HG03354 (cell line): Measurements from ENCODE around the gene SPOP.
"Not testable (repeated sequence)": the region's sequence is repeated elsewhere in the genome, so short reads cannot be mapped to it uniquely, and the experiment has no call there.

ENCODE experiments used
- ATAC-seq: cut with Tn5 transposase; IDR thresholded peaks from one replicate; pipeline ENCODE4 v1.9.1; 2021; ENCODE audit warnings: mild to moderate bottlenecking; ENCODE audit not compliant: unreplicated experiment, poor library complexity, severe bottlenecking

Gene SPOP

DNA sequence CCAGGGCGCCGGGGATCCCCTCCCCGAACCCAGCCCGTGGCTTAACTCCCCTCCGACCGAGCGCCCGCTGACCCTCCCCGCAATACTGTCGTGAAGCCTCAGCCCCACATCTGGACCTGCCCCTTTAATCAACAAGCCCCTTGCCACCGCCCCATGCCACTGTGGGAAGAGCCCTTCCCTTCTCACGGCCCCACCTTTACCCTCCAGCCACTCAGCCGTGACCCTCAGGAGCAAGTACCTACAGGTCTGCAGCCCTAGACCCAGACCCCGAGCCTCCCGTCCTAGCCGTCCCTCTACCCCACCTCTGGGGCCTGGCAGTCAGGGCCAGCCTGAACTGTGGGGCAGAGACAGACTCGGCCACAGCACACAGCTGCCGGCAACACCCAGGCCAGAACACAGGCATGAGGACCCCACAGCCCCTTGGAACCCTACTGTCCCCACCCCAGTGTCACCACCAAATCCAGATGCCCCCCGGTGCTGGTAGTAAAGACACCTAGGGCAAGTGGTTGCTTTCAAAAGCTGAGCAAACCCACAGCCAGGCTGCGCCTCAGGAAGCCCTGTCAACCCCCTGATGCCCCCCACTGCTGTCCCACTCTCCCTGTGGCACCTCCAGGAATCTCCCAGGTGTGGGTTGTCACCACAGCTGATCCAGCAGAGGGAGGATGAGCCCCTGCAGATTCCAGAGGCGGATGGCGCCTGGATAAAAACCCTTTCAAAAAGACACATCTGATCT, 100.8 kb downstream of the SPOP start:
- ATAC-seq = no peak

DNA sequence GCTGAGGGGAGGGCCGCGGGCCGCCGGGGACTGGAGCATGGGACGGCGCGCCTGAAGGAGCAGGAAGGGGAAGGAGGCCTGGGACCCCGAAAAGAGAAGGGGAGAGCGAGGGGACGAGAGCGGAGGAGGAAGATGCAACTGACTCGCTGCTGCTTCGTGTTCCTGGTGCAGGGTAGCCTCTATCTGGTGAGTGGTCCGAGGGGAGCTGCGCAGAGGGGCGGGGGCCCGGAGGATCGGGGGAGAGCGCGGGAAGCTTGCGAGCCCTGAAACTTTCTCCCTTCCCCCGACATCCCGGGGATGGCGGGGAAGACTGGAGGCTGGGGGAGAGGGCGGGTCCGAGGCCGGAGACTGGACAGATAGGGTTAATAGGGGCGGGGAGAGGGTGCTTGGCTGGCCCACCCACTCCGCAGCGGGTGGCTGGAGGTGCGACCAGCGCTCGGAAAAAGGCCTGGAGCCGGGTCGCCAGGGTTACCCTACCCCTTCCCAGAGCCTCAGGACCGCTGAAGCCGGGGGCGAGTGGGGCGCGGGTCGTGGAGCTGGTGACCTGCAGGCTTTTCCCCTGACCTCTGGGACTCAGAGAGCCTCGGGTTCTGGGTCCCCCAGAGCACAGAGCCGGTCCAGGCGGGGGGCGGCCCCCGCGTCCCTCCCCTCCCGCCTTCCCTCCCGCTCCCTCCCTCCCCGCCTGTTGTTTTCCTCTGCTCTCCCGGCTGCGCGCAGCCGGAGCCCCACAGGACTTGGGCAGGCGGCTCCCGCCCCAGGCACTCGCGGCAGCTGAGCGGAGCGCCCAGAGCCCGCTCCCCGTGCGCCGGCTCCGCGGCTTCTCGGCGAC, 101.6 kb downstream of the SPOP start:
- no peak for ATAC-seq

- no peak for ATAC-seq
Observed at GRCh38 chr17:49575679-49576087, 102.2 kb downstream of the SPOP start, which contains the start of gene NXPH3. TSS of gene NXPH3 (plus strand) at chr17:49575871. CDS start at chr17:49576220, 349 bp downstream.

GRCh38 chr17:49574945-49575678, 102.8 kb downstream of the SPOP start:
- ATAC-seq = no peak

DNA sequence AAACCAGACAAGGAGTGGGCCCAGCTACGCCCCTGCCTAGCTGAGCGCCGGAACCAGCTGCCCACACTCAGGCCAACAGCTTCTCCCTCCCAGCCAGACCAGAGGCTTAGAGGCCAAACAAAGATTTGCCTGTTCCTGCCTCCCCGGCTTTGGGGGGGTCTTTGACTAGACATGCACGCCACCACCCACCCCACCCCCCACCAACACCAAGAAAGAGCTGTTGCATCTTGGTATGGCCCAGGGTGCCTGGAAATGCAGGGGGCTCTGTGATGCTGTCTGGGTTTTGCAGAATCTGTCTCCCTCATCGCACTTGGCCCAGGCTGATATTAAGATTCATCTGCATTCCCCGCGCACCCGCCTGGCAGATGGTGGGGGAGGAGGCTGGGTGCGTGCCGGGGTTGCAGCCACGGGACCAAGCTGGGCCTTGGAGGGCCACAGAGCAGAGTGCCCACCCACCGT, 103.5 kb downstream of the SPOP start:
- ATAC-seq = no peak

GRCh38 chr17:49573510-49574322, 104.2 kb downstream of the SPOP start:
- ATAC-seq = no peak

GRCh38 chr17:49572806-49573420, 105.0 kb downstream of the SPOP start:
- no peak for ATAC-seq

- no peak for ATAC-seq
Observed at GRCh38 chr17:49572226-49572625, 105.7 kb downstream of the SPOP start.

- no peak for ATAC-seq
Observed at GRCh38 chr17:49571764-49572163, 106.1 kb downstream of the SPOP start.

DNA sequence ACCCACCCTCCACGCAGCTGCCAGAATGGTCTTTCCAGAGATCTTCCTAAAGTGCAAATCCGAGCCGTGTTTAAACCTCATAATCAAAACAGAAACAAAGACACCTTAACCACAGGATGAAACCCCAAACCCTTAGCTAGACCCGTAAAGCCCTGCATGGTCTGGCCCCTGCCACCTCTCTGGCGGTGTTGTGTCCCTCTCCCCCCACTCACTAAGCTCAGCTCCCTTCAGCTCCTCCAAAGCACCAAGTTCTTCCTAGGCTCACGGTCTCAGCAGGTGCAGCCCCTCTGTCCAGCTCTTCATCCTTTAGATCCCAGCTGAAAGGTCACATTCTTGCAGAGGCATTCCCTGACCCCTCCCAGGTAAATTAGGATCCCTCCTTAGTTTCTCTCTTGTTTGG, 106.6 kb downstream of the SPOP start:
- no peak for ATAC-seq

DNA sequence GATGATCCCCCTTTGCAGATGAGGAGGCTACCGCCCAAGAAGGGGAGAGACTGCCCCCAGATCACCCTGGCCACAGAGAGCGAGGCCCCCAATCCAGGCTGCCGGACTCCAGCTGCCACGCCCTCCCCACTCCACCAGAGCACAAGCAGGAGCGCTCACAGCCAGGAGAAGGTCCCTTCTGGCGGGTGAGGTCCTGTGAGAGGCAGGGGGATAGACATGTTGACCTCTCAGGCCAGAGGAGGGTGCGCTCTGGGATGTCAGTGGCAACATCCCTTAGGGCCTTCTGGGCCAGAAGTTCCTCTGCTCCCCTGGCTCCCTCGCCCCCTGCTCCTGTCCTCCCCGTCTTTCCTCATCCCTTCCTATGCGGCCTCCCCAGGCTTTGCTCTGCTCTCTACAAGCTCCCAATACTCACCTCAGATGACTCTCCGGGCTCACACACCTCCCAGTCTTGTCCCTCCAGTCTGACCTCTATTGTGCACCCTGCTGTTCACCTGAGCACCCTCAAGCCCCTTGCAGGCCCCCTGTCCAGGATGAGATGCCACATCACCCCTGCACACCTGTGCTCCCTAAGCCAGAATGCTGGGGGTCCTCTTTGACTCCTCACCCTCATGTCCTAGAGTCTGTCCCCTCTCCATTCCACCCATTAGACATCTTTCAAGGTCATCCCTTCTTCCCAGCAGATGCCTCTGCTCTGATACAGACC, 107.2 kb downstream of the SPOP start:
- no peak for ATAC-seq

- not testable (repeated sequence) for ATAC-seq
Observed at GRCh38 chr17:49568695-49569047, 109.2 kb downstream of the SPOP start.

DNA sequence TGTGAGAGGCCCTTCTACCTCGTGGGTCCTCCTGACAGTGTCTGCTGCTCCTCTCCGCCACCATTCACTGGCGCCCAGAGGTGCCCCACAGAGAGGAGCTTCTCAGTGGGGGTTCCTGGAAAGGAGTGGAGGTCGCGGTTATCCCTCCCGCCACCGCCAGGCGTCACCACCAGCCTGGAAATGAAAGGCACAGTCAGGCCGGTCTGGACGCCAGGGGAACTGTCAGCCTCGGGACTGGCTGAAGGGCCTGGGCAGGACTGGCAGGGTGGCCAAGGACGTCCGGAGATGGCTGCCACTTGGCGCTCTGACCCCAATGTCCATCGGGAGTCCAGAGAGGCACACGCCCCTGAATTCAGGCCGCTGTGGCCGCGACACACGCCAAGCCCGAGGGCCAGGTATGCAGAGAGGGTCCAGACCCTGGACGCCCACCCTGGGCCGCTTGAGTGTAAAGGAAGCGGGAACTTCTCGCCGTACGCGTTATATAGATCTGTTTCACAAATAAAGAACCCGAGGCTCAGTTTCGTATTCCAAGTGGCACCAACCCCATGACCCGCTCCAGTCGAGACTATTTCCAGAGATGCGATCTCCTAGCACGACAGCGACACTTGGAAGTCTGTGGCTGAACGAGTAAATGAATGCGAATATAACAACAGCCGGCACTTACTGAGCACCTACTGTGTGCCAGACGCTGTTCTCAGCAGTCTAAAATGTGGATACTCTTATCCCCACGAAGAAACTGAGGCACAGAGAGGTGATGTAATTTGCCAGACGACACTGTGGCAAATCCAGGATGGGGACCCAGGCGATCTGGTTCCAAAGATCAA, 109.8 kb downstream of the SPOP start:
- ATAC-seq = peak; percentile 60

DNA sequence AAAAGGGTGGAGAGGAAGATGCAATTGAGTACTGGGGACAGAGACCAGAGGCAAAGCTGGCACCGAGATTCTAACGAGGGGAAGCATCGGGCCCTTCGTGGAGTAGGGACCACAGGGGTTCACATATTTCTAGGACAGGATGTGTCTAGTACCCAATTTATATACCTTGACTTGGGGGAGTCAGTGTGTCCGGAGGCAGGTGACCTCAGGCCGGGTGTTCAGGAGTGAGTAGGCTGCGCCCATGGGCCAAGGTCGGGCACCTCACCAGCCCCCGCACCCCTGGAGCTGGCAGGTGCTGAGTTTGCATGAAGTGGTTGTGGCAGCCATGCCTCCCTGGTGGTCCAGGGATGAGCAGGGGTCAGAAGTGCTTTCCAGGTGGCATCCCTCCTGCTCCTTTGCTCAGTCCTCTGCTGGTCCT, 110.8 kb downstream of the SPOP start:
- ATAC-seq = no peak

DNA sequence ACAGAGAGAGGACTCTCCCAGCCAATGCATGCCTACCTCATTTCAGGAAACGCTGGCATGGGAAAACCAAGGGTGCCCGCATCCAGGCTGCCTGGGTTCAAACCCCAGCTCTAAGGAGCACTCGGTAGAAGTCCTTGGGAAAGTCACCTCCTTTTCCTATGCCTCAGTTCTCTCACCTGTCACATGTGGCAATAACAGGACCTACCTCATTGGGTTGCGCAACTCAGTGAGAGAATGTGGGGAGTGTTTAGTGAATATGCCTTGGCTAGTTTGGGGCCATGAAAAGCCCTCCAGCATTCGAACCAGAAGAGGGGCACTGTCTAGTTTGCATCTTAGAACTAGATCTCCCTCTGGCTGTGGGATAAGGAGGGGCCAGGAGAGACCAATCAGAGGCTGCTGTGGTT, 111.2 kb downstream of the SPOP start:
- no peak for ATAC-seq

GRCh38 chr17:49565948-49566491, 111.9 kb downstream of the SPOP start:
- ATAC-seq = no peak

GRCh38 chr17:49564638-49565037, 113.3 kb downstream of the SPOP start:
- no peak for ATAC-seq
